Esophagus muscularis mucosa (tissue), 4 donors: ENCODE results near the gene CDH4. TPM values are rescaled to one million over a fixed set of nuclear protein-coding genes. Genes with fewer than 3 reads are reported as not detected.
"Not testable (repeated sequence)": the region's sequence is repeated elsewhere in the genome, so short reads cannot be mapped to it uniquely, and the experiment has no call there.

Experiments used
- DNase-seq: peaks from one replicate; pipeline ENCODE4 v3.0.0-alpha.2; 2017; ENCODE audit errors: extremely low spot score
- H3K27ac ChIP-seq, 4 donors: fragments of 200-600 bp; sonication (generic); replicated peaks in 1 of 4; 1 replicate in 3 of 4; 2 replicates in 1 of 4; pipeline ENCODE4 v1.5.1; 2016 to 2019; ENCODE audit warnings: mild to moderate bottlenecking in 1 of 4
- H3K27me3 ChIP-seq, 4 donors: fragments of 200-600 bp; sonication (generic); one replicate each; pipeline versions ENCODE4 v1.5.1 to v1.6.0; 2016 to 2019
- H3K36me3 ChIP-seq, 4 donors: fragments of 200-600 bp; sonication (generic); one replicate each; pipeline ENCODE4 v1.5.1; 2016 to 2019
- H3K4me1 ChIP-seq, 4 donors: fragments of 200-600 bp; sonication (generic); one replicate each; pipeline ENCODE4 v1.5.1; 2016 to 2019
- H3K4me3 ChIP-seq, 4 donors: fragments of 200-600 bp; sonication (generic); 1 replicate in 2 of 4; 2 replicates in 2 of 4; pipeline ENCODE4 v1.5.1; 2016 to 2019; ENCODE audit warnings: mild to moderate bottlenecking in 4 of 4, moderate library complexity in 1 of 4
- H3K9me3 ChIP-seq, 4 donors: fragments of 200-600 bp; sonication (generic); 1 replicate in 3 of 4; 2 replicates in 1 of 4; pipeline ENCODE4 v1.5.1; 2016 to 2019
- CTCF ChIP-seq, 3 experiments: fragments of 200-600 bp in 2 of 3; fragments of 450-650 bp in 1 of 3; sonication (generic) in 2 of 3; IDR thresholded peaks; one replicate each; pipeline ENCODE4 v1.5.1; 2017 to 2019; ENCODE audit warnings: antibody characterized with exemption in 3 of 3, mild to moderate bottlenecking in 2 of 3, moderate library complexity in 1 of 3
- EP300 ChIP-seq: sonication (generic); formaldehyde crosslinking; IDR thresholded peaks from one replicate; pipeline ENCODE4 v1.6.1; 2017; ENCODE audit warnings: antibody characterized with exemption
- POLR2A ChIP-seq: fragments of 450-650 bp; IDR thresholded peaks from one replicate; pipeline ENCODE4 v1.6.1; 2017; ENCODE audit warnings: antibody characterized with exemption, moderate library complexity, mild to moderate bottlenecking, low read depth
- POLR2AphosphoS5 ChIP-seq, 2 donors: sonication (generic); formaldehyde crosslinking; IDR thresholded peaks; one replicate each; pipeline ENCODE4 v1.6.1; 2017; ENCODE audit warnings: antibody characterized with exemption in 2 of 2
- WGBS: methylation state at CpG from one replicate; pipeline ENCODE4 v1.1.5; 2018; 5-methylcytosine and 5-hydroxymethylcytosine counted together
- intact Hi-C: fragments of 100-400 bp; cut with DNase I; formaldehyde crosslinking; loops from one replicate; pipeline ENCODE4 v1.15.1; 2023
- total RNA-seq, 4 donors: library from RNA; depleted of rRNA; stranded (reverse); fragments of >200 nt; gene quantifications; one replicate each; pipeline versions ENCODE4 v1.1.0 to v1.2.1, GENCODE V29; 2016

The CDH4 gene
- total RNA-seq, 4 donors from 2014 or later: 0.42 to 1.3 (median 0.48) TPM

- Histone ChIP-seq H3K36me3 (no peaks in the 10 kb centered on the region), H3K4me3 (no peak overlapping the region), H3K9me3 (peaks cover 0 to 15% (median 6%) of the 10 kb centered on the region in 4 donors), H3K27ac (no peak overlapping the region), H3K27me3 (no peaks in the 10 kb centered on the region), H3K4me1 (no peaks in the 10 kb centered on the region)
- WGBS: 83% methylated on average over 8 of the region's 8 CpGs
- intact Hi-C loops: no loop called here
- no peak for TF ChIP-seq CTCF (IDR thresholded peaks at IDR 0.05)
- TF ChIP-seq EP300: no peak
- TF ChIP-seq POLR2A: no peak
- no peak for TF ChIP-seq POLR2AphosphoS5 (IDR thresholded peaks at IDR 0.05)
- DNase-seq: no peak
These were observed 148.4 kb downstream of the CDH4 start for GRCh38 chr20:61400499-61400898.

DNA sequence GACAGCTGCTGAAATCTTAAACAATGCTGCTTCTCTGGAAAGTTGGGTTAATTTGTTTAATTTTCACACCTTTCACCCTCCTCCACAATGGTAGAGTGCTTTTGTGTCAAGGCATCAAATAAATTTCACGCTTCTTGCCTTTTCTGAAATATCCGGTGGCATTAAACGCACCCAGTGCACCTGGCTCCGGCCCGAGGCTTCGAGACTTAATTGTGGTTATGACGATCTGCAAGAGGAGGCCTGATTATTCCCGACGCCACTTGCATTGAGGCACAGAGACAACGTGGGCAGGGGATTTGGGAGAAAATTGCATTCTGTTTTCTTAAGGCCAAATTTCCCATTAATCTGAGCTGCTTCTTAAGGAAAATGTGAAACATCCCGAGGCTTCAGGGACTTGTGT is 152.2 kb downstream of the CDH4 start:
- no peak overlapping the region for H3K27ac ChIP-seq
- no peaks in the 10 kb centered on the region for H3K4me1 ChIP-seq
- no peak overlapping the region for H3K4me3 ChIP-seq
- intact Hi-C loops: no loop called here
- 85% methylated on average over 11 of the region's 11 CpGs for WGBS
- H3K36me3 ChIP-seq: no peaks in the 10 kb centered on the region
- no peaks in the 10 kb centered on the region for H3K27me3 ChIP-seq
- H3K9me3 ChIP-seq: peaks cover 0 to 15% (median 6%) of the 10 kb centered on the region in 4 donors
- no peak for TF ChIP-seq POLR2AphosphoS5 (IDR thresholded peaks at IDR 0.05)
- no peak for DNase-seq

GRCh38 chr20:61405007-61405406 is 152.9 kb downstream of the CDH4 start:
- no peak for DNase-seq
- Histone ChIP-seq H3K27me3 (no peaks in the 10 kb centered on the region), H3K4me1 (no peaks in the 10 kb centered on the region), H3K27ac (no peak overlapping the region), H3K9me3 (peaks cover 0 to 12% (median 4%) of the 10 kb centered on the region in 4 donors), H3K4me3 (no peak overlapping the region), H3K36me3 (no peaks in the 10 kb centered on the region)
- intact Hi-C loops: no loop called here
- WGBS: 92% methylated on average over 14 of the region's 14 CpGs
- no peak for TF ChIP-seq CTCF (IDR thresholded peaks at IDR 0.05)
- no peak for TF ChIP-seq EP300
- TF ChIP-seq POLR2AphosphoS5 (IDR thresholded peaks at IDR 0.05): no peak
- TF ChIP-seq POLR2A: no peak

DNA sequence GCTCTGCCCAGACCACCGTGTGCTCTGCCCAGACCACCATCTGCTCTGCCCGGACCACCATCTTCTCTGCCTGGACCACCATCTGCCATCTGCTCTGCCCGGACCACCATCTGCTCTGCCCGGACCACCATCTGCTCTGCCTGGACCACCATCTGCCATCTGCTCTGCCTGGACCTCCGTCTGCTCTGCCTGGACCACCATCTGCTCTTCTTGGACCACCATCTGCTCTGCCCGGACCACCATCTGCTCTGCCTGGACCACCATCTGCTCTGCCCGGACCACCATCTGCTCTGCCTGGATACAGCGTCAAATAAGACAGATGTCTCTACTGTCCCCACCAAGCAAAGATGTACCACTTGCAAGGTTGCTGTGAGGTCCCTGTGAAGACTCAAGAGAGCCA is 154.7 kb downstream of the CDH4 start:
- intact Hi-C loops, H3K4me1 ChIP-seq, H3K27ac ChIP-seq, H3K4me3 ChIP-seq, H3K9me3 ChIP-seq, DNase-seq, H3K36me3 ChIP-seq, H3K27me3 ChIP-seq: not testable (repeated sequence)
- 93% methylated on average over 8 of the region's 8 CpGs for WGBS

GRCh38 chr20:61407561-61407960 is 155.5 kb downstream of the CDH4 start:
- H3K9me3 ChIP-seq: peaks cover 0 to 4% (median 0%) of the 10 kb centered on the region in 4 donors
- TF ChIP-seq EP300 (no peak), POLR2A (no peak), CTCF (IDR thresholded peaks at IDR 0.05) (no peak), POLR2AphosphoS5 (IDR thresholded peaks at IDR 0.05) (no peak)
- H3K27ac ChIP-seq: no peak overlapping the region
- no peaks in the 10 kb centered on the region for H3K4me1 ChIP-seq
- no peak overlapping the region for H3K4me3 ChIP-seq
- intact Hi-C loops: no loop called here
- DNase-seq: no peak
- WGBS: 78% methylated on average over 6 of the region's 6 CpGs
- no peaks in the 10 kb centered on the region for H3K36me3 ChIP-seq
- H3K27me3 ChIP-seq: peaks cover 0 to 9% (median 0%) of the 10 kb centered on the region in 4 donors

- Histone ChIP-seq H3K27ac (no peak overlapping the region), H3K4me3 (no peak overlapping the region), H3K27me3 (peaks cover 0 to 17% (median 0%) of the 10 kb centered on the region in 4 donors), H3K9me3 (peaks cover 0 to 10% (median 8%) of the 10 kb centered on the region in 4 donors), H3K4me1 (no peaks in the 10 kb centered on the region), H3K36me3 (no peaks in the 10 kb centered on the region)
- TF ChIP-seq EP300 (no peak), CTCF (IDR thresholded peaks at IDR 0.05) (no peak), POLR2AphosphoS5 (IDR thresholded peaks at IDR 0.05) (no peak), POLR2A (no peak)
- intact Hi-C loops: no loop called here
- 89% methylated on average over 16 of the region's 20 CpGs for WGBS
- no peak for DNase-seq
These were observed 157.1 kb downstream of the CDH4 start for GRCh38 chr20:61408951-61409740.
